GM12878 (cell line): ENCODE results near the gene FXYD7.

Experiments used
- ESRRA ChIP-seq: IDR thresholded peaks from 2 replicates; pipeline ENCODE4 v1.6.1; 2012; ENCODE audit warnings: mild to moderate bottlenecking, low read length, improper control_type of control experiment
- EZH2 ChIP-seq: IDR thresholded peaks from 2 replicates; pipeline ENCODE4 v1.6.1; 2012; ENCODE audit warnings: low read depth, mild to moderate bottlenecking, control low read depth, inconsistent platforms, low read length, borderline replicate concordance; ENCODE audit not compliant: control insufficient read depth
- RAD21 ChIP-seq: IDR thresholded peaks from 2 replicates; pipeline ENCODE4 v1.6.1; 2011; ENCODE audit warnings: mild to moderate bottlenecking, low read depth, low read length, moderate library complexity; ENCODE audit not compliant: insufficient read depth
- SMAD1 ChIP-seq: fragments of 450-650 bp; IDR thresholded peaks from 2 replicates; pipeline ENCODE4 v1.6.1; 2018; ENCODE audit warnings: mild to moderate bottlenecking, low read depth; ENCODE audit not compliant: partially characterized antibody
- ZNF217 ChIP-seq: fragments of 450-650 bp; IDR thresholded peaks from 2 replicates; pipeline ENCODE4 v1.6.1; 2017; ENCODE audit warnings: antibody characterized with exemption, mild to moderate bottlenecking
- TF ChIP-seq, protein P1 (sequence below), 3 experiments: IDR thresholded peaks in 2 of 3; conservative IDR thresholded peaks in 1 of 3; 2 replicates each; pipeline ENCODE4 v1.5.1; 2011; ENCODE audit warnings: low read depth in 3 of 3, low read length in 3 of 3, mild to moderate bottlenecking in 3 of 3, control low read depth in 2 of 3, moderate library complexity in 2 of 3, inconsistent platforms in 1 of 3, mixed read lengths in 1 of 3; ENCODE audit not compliant: control insufficient read depth in 2 of 3, insufficient read depth in 1 of 3; ENCODE audit errors: extremely low read depth in 1 of 3

GRCh38 chr19:35106898-35107541 lies 36.0 kb upstream of the FXYD7 start:
- TF ChIP-seq, protein P1, sequence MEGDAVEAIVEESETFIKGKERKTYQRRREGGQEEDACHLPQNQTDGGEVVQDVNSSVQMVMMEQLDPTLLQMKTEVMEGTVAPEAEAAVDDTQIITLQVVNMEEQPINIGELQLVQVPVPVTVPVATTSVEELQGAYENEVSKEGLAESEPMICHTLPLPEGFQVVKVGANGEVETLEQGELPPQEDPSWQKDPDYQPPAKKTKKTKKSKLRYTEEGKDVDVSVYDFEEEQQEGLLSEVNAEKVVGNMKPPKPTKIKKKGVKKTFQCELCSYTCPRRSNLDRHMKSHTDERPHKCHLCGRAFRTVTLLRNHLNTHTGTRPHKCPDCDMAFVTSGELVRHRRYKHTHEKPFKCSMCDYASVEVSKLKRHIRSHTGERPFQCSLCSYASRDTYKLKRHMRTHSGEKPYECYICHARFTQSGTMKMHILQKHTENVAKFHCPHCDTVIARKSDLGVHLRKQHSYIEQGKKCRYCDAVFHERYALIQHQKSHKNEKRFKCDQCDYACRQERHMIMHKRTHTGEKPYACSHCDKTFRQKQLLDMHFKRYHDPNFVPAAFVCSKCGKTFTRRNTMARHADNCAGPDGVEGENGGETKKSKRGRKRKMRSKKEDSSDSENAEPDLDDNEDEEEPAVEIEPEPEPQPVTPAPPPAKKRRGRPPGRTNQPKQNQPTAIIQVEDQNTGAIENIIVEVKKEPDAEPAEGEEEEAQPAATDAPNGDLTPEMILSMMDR (IDR thresholded peaks at IDR 0.05 in 2 of 3, conservative IDR thresholded peaks at IDR 0.05 in 1 of 3; ENCODE audit: control insufficient read depth in 2 of 3, extremely low read depth in 1 of 3, insufficient read depth in 1 of 3, low read depth in 3 of 3, low read length in 3 of 3) = no peak
- TF ChIP-seq SMAD1 (no peak), ESRRA (no peak), ZNF217 (no peak), EZH2 (no peak), RAD21 (no peak)
